ENCODE measurements around the gene DDR1. TPM values are rescaled to one million over a fixed set of nuclear protein-coding genes. Genes with fewer than 3 reads are reported as not detected.

Gene DDR1
- total and polyA plus RNA-seq, 2 experiments from 2014 or later: 58.3 to 154 TPM

GRCh38 chr6:30840935-30841643 is 43.2 kb upstream of the DDR1 start:
- no peak overlapping the region for H3K27ac Mint-ChIP-seq
- Histone ChIP-seq H3K36me3 (ENCODE audit: insufficient read depth) (peaks cover 40% of the 10 kb centered on the region), H3K27ac (ENCODE audit: low read depth) (no peak overlapping the region), H3K79me2 (replicated peaks; ENCODE audit: insufficient read depth) (peaks cover 4% of the 10 kb centered on the region), H3F3A (replicated peaks; ENCODE audit: low read depth) (peaks cover 12% of the 10 kb centered on the region), H4K20me1 (replicated peaks; ENCODE audit: insufficient read depth) (no peaks in the 10 kb centered on the region), H3K27me3 (ENCODE audit: insufficient read depth) (no peaks in the 10 kb centered on the region), H3K9me2 (ENCODE audit: insufficient read depth) (peaks cover 11% of the 10 kb centered on the region; the same call in 1 of the 2 replicates), H2AFZ (no peak overlapping the region), H3K4me2 (no peak overlapping the region), H3K4me1 (ENCODE audit: insufficient read depth) (peaks cover 67% of the 10 kb centered on the region), H3K4me3 (no peak overlapping the region)
- TF ChIP-seq ETS1 (IDR thresholded peaks at IDR 0.05): no peak
- TF ChIP-seq REST (IDR thresholded peaks at IDR 0.05; ENCODE audit: unreplicated experiment): no peak
- TF ChIP-seq CREB1 (CRISPR knock-in tag; IDR thresholded peaks at IDR 0.05; ENCODE audit: low read depth): no peak
- no peak for TF ChIP-seq EZH2 (IDR thresholded peaks at IDR 0.05; ENCODE audit: low read depth, unreplicated experiment)
- no peak for ATAC-seq
- H3K9me3 Mint-ChIP-seq: peaks cover 50% of the 10 kb centered on the region
- H3K36me3 Mint-ChIP-seq (ENCODE audit: low read depth): peaks cover 87% of the 10 kb centered on the region
- peaks cover 6% of the 10 kb centered on the region for H3K27me3 Mint-ChIP-seq (ENCODE audit: insufficient read depth, low read depth, poor library complexity)
- H3K4me1 Mint-ChIP-seq: peaks cover 49% of the 10 kb centered on the region
- DNase-seq (ENCODE audit: low spot score): no peak
- H3K4me3 Mint-ChIP-seq: no peak overlapping the region

- ATAC-seq: no peak
- no peak overlapping the region for H3K4me3 ChIP-seq
- peaks cover 67% of the 10 kb centered on the region for H3K4me1 ChIP-seq (ENCODE audit: insufficient read depth)
- TF ChIP-seq POLR2AphosphoS5 (IDR thresholded peaks at IDR 0.05; ENCODE audit: low read depth): no peak
- TF ChIP-seq ETS1 (IDR thresholded peaks at IDR 0.05): no peak
- TF ChIP-seq CTCF (conservative IDR thresholded peaks at IDR 0.05; ENCODE audit: low read depth in 2 of 2): no peak
- no peak for TF ChIP-seq STAT1 (IDR thresholded peaks at IDR 0.05; ENCODE audit: unreplicated experiment)
- TF ChIP-seq ZNF331 (CRISPR knock-in tag; IDR thresholded peaks at IDR 0.05; ENCODE audit: low read depth): no peak
- TF ChIP-seq CREB1 (CRISPR knock-in tag; IDR thresholded peaks at IDR 0.05; ENCODE audit: low read depth): no peak
- TF ChIP-seq ZNF114 (CRISPR knock-in tag; IDR thresholded peaks at IDR 0.05): no peak
- TF ChIP-seq JUNB (IDR thresholded peaks at IDR 0.05; ENCODE audit: unreplicated experiment): no peak
- TF ChIP-seq EZH2phosphoT487 (IDR thresholded peaks at IDR 0.05; ENCODE audit: unreplicated experiment): no peak
These were observed 42.4 kb upstream of the DDR1 start for GRCh38 chr6:30841644-30842504.

More at GRCh38 chr6:30841644-30842504, 42.4 kb upstream of the DDR1 start:
- H3K36me3 Mint-ChIP-seq (ENCODE audit: low read depth): peaks cover 90% of the 10 kb centered on the region
- peaks cover 40% of the 10 kb centered on the region for H3K36me3 ChIP-seq (ENCODE audit: insufficient read depth)
- H4K20me1 ChIP-seq (replicated peaks; ENCODE audit: insufficient read depth): no peaks in the 10 kb centered on the region
- H3K27me3 Mint-ChIP-seq (ENCODE audit: insufficient read depth, low read depth, poor library complexity): peaks cover 11% of the 10 kb centered on the region
- H3F3A ChIP-seq (replicated peaks; ENCODE audit: low read depth): peaks cover 12% of the 10 kb centered on the region
- peaks cover 12% of the 10 kb centered on the region for H3K79me2 ChIP-seq (replicated peaks; ENCODE audit: insufficient read depth)
- no peak overlapping the region for H2AFZ ChIP-seq
- H3K9me3 Mint-ChIP-seq: peaks cover 50% of the 10 kb centered on the region
- H3K27me3 ChIP-seq (ENCODE audit: insufficient read depth): no peaks in the 10 kb centered on the region
- no peak overlapping the region for H3K4me3 Mint-ChIP-seq
- H3K4me1 Mint-ChIP-seq: peaks cover 51% of the 10 kb centered on the region
- no peak for DNase-seq (ENCODE audit: low spot score)
- peaks cover 11% of the 10 kb centered on the region; the same call in 1 of the 2 replicates for H3K9me2 ChIP-seq (ENCODE audit: insufficient read depth)
- H3K27ac ChIP-seq (ENCODE audit: low read depth): no peak overlapping the region
- no peak overlapping the region for H3K4me2 ChIP-seq
- no peak overlapping the region for H3K27ac Mint-ChIP-seq

Data from GM23338 (cell line).